Measurements from ENCODE around the gene SALL3.

- TF ChIP-seq POLR2A (IDR thresholded peaks at IDR 0.05) (no peak), POLR2AphosphoS5 (IDR thresholded peaks at IDR 0.05) (no peak)
- TF ChIP-seq, protein P1, sequence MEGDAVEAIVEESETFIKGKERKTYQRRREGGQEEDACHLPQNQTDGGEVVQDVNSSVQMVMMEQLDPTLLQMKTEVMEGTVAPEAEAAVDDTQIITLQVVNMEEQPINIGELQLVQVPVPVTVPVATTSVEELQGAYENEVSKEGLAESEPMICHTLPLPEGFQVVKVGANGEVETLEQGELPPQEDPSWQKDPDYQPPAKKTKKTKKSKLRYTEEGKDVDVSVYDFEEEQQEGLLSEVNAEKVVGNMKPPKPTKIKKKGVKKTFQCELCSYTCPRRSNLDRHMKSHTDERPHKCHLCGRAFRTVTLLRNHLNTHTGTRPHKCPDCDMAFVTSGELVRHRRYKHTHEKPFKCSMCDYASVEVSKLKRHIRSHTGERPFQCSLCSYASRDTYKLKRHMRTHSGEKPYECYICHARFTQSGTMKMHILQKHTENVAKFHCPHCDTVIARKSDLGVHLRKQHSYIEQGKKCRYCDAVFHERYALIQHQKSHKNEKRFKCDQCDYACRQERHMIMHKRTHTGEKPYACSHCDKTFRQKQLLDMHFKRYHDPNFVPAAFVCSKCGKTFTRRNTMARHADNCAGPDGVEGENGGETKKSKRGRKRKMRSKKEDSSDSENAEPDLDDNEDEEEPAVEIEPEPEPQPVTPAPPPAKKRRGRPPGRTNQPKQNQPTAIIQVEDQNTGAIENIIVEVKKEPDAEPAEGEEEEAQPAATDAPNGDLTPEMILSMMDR (IDR thresholded peaks at IDR 0.05): no peak
These were observed 26.6 kb downstream of the SALL3 start for GRCh38 chr18:79006106-79006795.

Measured in suprapubic skin (tissue), 4 donors.